ENCODE data around the gene LTA4H. TPM values are rescaled to one million over a fixed set of nuclear protein-coding genes. Genes with fewer than 3 reads are reported as not detected.

LTA4H gene
- total RNA-seq, 1 donor from 2014 or later: 266 TPM

DNA sequence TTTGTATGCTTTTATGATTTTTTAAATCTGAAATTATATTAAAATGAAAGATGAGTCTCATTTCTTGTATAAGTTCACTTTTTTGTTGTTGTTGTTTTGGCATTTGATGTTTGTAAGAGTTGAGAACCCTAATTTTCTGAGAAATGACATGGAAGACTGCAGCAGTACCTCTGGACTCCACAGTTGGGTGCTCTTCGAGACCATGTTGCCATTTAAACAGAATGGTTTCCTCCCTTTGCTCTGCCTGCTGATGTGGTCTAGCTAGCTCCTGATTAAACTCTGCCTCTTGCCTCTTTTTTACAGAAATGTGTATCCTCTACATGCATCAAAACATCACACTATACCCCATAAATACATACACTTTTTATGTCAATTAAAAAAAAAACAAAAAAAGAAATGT is 5.8 kb upstream of the LTA4H start:
- Histone ChIP-seq H3K4me3 (no peak overlapping the region), H4K20me1 (ENCODE audit: low read depth) (no peaks in the 10 kb centered on the region), H3K36me3 (no peaks in the 10 kb centered on the region), H3K4me2 (no peak overlapping the region), H3K4me1 (no peaks in the 10 kb centered on the region), H3K9me3 (ENCODE audit: low read depth) (no peaks in the 10 kb centered on the region), H3K27ac (no peak overlapping the region), H2AFZ (replicated peaks) (no peak overlapping the region), H3F3A (ENCODE audit: low read depth) (no peaks in the 10 kb centered on the region), H3K9ac (no peak overlapping the region), H3K27me3 (no peaks in the 10 kb centered on the region), H3K79me2 (ENCODE audit: low read depth) (no peaks in the 10 kb centered on the region)
- H3K4me1 Mint-ChIP-seq: peaks cover 3% of the 10 kb centered on the region
- H3K4me3 Mint-ChIP-seq: no peak overlapping the region
- TF ChIP-seq CTCF (IDR thresholded peaks at IDR 0.05) (no peak), EZH2 (IDR thresholded peaks at IDR 0.05) (no peak), EZH2phosphoT487 (IDR thresholded peaks at IDR 0.05) (no peak)
- no peaks in the 10 kb centered on the region for H3K27me3 Mint-ChIP-seq (ENCODE audit: insufficient read depth, low read depth)
- no peaks in the 10 kb centered on the region for H3K36me3 Mint-ChIP-seq
- DNase-seq (ENCODE audit: low spot score): no peak
- no peak overlapping the region for H3K27ac Mint-ChIP-seq
- H3K9me3 Mint-ChIP-seq: no peaks in the 10 kb centered on the region

DNA sequence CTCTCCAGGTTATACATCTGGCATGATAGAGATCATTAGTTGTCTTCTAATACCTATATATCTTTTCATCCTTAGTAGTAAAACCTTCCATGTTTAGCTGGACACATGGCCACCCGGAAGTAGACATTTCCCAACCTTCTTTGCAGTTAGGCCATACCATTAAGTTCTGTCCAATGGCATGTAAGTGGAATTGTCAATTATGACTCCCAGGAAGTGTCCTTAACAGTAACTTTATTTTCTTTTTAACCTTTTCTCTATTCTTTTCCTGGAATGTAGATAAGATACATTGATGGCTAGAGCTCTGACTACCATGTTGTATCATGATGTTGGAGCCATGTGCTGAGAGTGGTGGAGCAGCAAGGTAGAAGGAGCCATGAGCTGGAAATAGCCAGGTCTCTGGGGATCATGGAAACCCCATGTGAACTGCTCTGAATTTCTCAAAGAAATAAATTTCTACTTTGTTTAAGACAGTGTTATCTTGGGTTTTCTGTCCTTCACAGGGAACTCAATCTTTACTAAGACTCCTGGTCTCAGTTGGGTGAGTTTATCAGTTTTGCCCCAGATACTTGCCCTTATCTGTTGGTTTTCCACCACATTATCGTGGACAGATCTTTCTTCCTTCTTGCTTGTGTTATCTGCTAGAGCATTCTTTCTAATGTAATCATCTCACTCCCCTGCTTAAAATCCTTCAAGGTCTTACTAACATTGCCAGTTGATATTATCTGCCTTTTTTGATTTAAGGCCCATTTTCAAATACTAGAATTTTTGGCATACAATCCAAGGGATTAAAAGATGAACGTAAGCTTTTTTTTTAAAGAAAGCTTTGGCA is 5.1 kb upstream of the LTA4H start:
- no peak overlapping the region for H3K4me2 ChIP-seq
- Mint-ChIP-seq H3K27me3 (ENCODE audit: insufficient read depth, low read depth) (no peaks in the 10 kb centered on the region), H3K36me3 (no peaks in the 10 kb centered on the region), H3K4me1 (peaks cover 3% of the 10 kb centered on the region), H3K27ac (no peak overlapping the region), H3K9me3 (no peaks in the 10 kb centered on the region), H3K4me3 (no peak overlapping the region)
- no peaks in the 10 kb centered on the region for H3K4me1 ChIP-seq
- H3K4me3 ChIP-seq: no peak overlapping the region
- H3K9me3 ChIP-seq (ENCODE audit: low read depth): no peaks in the 10 kb centered on the region
- H3K79me2 ChIP-seq (ENCODE audit: low read depth): no peaks in the 10 kb centered on the region
- H4K20me1 ChIP-seq (ENCODE audit: low read depth): no peaks in the 10 kb centered on the region
- TF ChIP-seq EZH2phosphoT487 (IDR thresholded peaks at IDR 0.05) (no peak), EZH2 (IDR thresholded peaks at IDR 0.05) (no peak), CTCF (IDR thresholded peaks at IDR 0.05) (no peak)
- H2AFZ ChIP-seq (replicated peaks): no peak overlapping the region
- no peaks in the 10 kb centered on the region for H3F3A ChIP-seq (ENCODE audit: low read depth)
- H3K27me3 ChIP-seq: no peaks in the 10 kb centered on the region
- H3K27ac ChIP-seq: no peak overlapping the region
- no peaks in the 10 kb centered on the region for H3K36me3 ChIP-seq
- no peak for DNase-seq (ENCODE audit: low spot score)
- H3K9ac ChIP-seq: no peak overlapping the region

DNA sequence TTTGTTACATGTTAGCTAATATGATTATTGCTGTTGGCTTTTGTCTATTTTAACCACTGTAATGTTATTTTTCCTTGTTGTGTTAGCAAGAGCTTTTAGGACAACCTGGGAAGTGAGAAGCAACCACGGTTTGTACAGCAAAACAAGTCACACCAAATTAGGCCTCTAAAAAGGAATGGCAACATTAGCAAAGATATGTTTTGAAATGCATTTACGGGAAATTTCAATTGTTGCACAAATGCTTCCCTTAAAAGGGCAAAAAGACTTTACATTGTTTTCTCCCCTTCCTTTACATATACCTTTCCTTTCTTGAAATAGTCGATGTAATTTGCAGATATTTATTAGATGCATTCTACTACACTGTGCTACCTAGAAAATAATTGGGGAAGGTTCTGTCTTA is 4.1 kb upstream of the LTA4H start:
- H3K27me3 Mint-ChIP-seq (ENCODE audit: insufficient read depth, low read depth): no peaks in the 10 kb centered on the region
- Histone ChIP-seq H3K79me2 (ENCODE audit: low read depth) (peaks cover 5% of the 10 kb centered on the region), H3K4me3 (no peak overlapping the region), H4K20me1 (ENCODE audit: low read depth) (no peaks in the 10 kb centered on the region), H3K27ac (no peak overlapping the region), H3K9ac (no peak overlapping the region), H3K36me3 (no peaks in the 10 kb centered on the region), H3F3A (ENCODE audit: low read depth) (peaks cover 9% of the 10 kb centered on the region), H2AFZ (replicated peaks) (no peak overlapping the region), H3K9me3 (ENCODE audit: low read depth) (no peaks in the 10 kb centered on the region), H3K4me2 (no peak overlapping the region), H3K27me3 (no peaks in the 10 kb centered on the region), H3K4me1 (no peaks in the 10 kb centered on the region)
- DNase-seq (ENCODE audit: low spot score): no peak
- no peaks in the 10 kb centered on the region for H3K9me3 Mint-ChIP-seq
- no peak for TF ChIP-seq EZH2phosphoT487 (IDR thresholded peaks at IDR 0.05)
- no peak for TF ChIP-seq CTCF (IDR thresholded peaks at IDR 0.05)
- no peak for TF ChIP-seq EZH2 (IDR thresholded peaks at IDR 0.05)
- no peak overlapping the region for H3K4me3 Mint-ChIP-seq
- no peaks in the 10 kb centered on the region for H3K36me3 Mint-ChIP-seq
- peaks cover 3% of the 10 kb centered on the region for H3K4me1 Mint-ChIP-seq
- no peak overlapping the region for H3K27ac Mint-ChIP-seq
